ENCODE results near the gene GRIN3B. TPM values are rescaled to one million over a fixed set of nuclear protein-coding genes. Genes with fewer than 3 reads are reported as not detected.

The GRIN3B gene
- total and polyA plus RNA-seq, 9 of the 15 experiments (the other 6 are each of a cell fraction or from before 2014, with no cell fraction given), result 0.06 to 0.95 (median 0.19) TPM; not detected in 6

DNA sequence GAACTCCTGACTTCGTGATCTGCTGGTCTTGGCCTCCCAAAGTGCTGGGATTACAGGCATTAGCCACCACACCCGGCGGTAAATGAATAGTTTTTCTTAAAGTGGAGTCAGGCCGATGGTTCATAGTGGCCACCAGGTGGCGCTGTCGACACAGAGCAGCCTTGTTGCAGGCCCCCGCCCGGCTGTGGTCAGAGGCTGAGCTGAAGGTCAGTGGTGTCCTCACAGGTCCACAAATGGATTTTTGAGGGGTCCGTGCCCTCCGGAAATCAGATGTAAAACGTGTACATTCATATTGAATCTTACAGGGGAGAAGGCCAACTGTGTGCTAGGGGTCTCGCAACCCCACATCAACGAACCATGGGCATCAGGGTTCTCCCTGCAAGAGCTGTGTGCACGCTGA, 29.5 kb upstream of the GRIN3B start (continued):
- TF ChIP-seq ILF3 (IDR thresholded peaks at IDR 0.05; ENCODE audit: borderline replicate concordance), result no peak
- TF ChIP-seq REST (IDR thresholded peaks at IDR 0.05; ENCODE audit: borderline replicate concordance), result peak; percentile 35; the same call in 1 of the 2 replicates
- no peak for TF ChIP-seq REST (CRISPR knock-in tag; IDR thresholded peaks at IDR 0.05; ENCODE audit: low read depth)
- no peak for TF ChIP-seq NFIX (CRISPR knock-in tag; IDR thresholded peaks at IDR 0.05; ENCODE audit: low read depth)
- no peak for TF ChIP-seq THAP7 (CRISPR knock-in tag; IDR thresholded peaks at IDR 0.05)
- TF ChIP-seq DPF2 (IDR thresholded peaks at IDR 0.05), result no peak
- TF ChIP-seq ZNF274 (IDR thresholded peaks at IDR 0.05; ENCODE audit: borderline replicate concordance, low read depth, low read length), result no peak
- no peak for TF ChIP-seq ARID2 (IDR thresholded peaks at IDR 0.05)
- no peak for TF ChIP-seq ZNF175 (CRISPR knock-in tag; IDR thresholded peaks at IDR 0.05; ENCODE audit: low read depth)
- 0 out of 2 replicates have a peak, but pooled peaks have one; percentile 45 for TF ChIP-seq NBN (IDR thresholded peaks at IDR 0.05; ENCODE audit: low read depth)
- peak; percentile 53; the same call in 1 of the 2 replicates for TF ChIP-seq SMARCA5 (IDR thresholded peaks at IDR 0.05)
- TF ChIP-seq MAFK (IDR thresholded peaks at IDR 0.05; ENCODE audit: low read length), result no peak
- TF ChIP-seq SREBF2 (CRISPR knock-in tag; IDR thresholded peaks at IDR 0.05), result no peak
- no peak for TF ChIP-seq KDM4B (IDR thresholded peaks at IDR 0.05; ENCODE audit: borderline replicate concordance in 2 of 2, low read depth in 1 of 2)
- TF ChIP-seq HNRNPLL (IDR thresholded peaks at IDR 0.05; ENCODE audit: low read depth, low read length, poor library complexity, severe bottlenecking), result no peak
- TF ChIP-seq BRD4 (IDR thresholded peaks at IDR 0.05), result no peak
- TF ChIP-seq CEBPG (CRISPR knock-in tag; IDR thresholded peaks at IDR 0.05), result no peak
- no peak for TF ChIP-seq CEBPG (tag; conservative IDR thresholded peaks at IDR 0.05 in 1 of 2, IDR thresholded peaks at IDR 0.05 in 1 of 2)
- TF ChIP-seq, protein P1, sequence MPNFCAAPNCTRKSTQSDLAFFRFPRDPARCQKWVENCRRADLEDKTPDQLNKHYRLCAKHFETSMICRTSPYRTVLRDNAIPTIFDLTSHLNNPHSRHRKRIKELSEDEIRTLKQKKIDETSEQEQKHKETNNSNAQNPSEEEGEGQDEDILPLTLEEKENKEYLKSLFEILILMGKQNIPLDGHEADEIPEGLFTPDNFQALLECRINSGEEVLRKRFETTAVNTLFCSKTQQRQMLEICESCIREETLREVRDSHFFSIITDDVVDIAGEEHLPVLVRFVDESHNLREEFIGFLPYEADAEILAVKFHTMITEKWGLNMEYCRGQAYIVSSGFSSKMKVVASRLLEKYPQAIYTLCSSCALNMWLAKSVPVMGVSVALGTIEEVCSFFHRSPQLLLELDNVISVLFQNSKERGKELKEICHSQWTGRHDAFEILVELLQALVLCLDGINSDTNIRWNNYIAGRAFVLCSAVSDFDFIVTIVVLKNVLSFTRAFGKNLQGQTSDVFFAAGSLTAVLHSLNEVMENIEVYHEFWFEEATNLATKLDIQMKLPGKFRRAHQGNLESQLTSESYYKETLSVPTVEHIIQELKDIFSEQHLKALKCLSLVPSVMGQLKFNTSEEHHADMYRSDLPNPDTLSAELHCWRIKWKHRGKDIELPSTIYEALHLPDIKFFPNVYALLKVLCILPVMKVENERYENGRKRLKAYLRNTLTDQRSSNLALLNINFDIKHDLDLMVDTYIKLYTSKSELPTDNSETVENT (CRISPR knock-in tag; IDR thresholded peaks at IDR 0.05), result no peak
- TF ChIP-seq GATAD2A (IDR thresholded peaks at IDR 0.05), result no peak
- TF ChIP-seq ZNF583 (CRISPR knock-in tag; IDR thresholded peaks at IDR 0.05), result no peak

Measured in K562 (cell line).